Measurements from ENCODE around the gene KRIT1. TPM values are rescaled to one million over a fixed set of nuclear protein-coding genes. Genes with fewer than 3 reads are reported as not detected.
"Not testable (repeated sequence)": the region's sequence is repeated elsewhere in the genome, so short reads cannot be mapped to it uniquely, and the experiment has no call there.

KRIT1 gene
- total RNA-seq, 1 donor from 2014 or later = 94.5 TPM

DNA sequence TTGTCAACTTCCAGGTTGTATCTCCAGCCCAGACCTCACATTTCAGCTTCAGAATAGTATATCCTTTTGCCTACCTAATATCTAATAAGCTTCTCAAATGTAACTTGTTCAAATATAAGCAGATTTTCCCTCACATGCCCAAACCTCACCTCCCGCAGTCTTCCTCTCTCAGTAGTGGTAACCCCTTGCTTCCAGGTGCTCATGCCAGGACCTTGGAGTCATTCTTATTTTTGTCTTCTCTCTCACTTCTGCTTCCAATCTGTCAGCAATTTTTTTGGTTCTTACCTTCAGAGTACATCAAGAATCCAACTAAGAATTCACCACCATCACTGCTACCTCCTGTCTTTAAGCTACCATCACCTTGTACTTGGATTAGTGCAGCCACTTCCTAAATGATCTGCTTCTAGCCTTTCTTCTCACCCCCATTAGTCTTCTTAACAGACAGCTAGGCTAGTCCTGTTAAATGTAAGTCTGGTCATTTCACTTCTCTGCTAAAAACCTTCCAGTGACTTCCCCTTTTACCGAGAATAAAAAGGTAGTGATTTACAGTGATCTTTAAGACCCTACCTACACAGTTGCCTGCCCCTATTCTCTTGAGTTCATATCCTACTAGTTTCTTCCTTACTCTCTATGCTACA, 14.0 kb upstream of the KRIT1 start:
- TF ChIP-seq CTCF (IDR thresholded peaks at IDR 0.05) (no peak), POLR2AphosphoS5 (IDR thresholded peaks at IDR 0.05; ENCODE audit: insufficient read depth in 1 of 2, low read depth in 1 of 2) (no peak), POLR2A (IDR thresholded peaks at IDR 0.05) (no peak)
- intact Hi-C loops (cut with DNase I) = no loop called here
- Histone ChIP-seq H3K27me3 (no peaks in the 10 kb centered on the region), H3K4me3 (no peak overlapping the region), H3K36me3 (no peaks in the 10 kb centered on the region), H3K4me1 (no peaks in the 10 kb centered on the region), H3K9me3 (no peaks in the 10 kb centered on the region), H3K27ac (no peak overlapping the region)
- no peak for DNase-seq (ENCODE audit: extremely low spot score in 2 of 2)

DNA sequence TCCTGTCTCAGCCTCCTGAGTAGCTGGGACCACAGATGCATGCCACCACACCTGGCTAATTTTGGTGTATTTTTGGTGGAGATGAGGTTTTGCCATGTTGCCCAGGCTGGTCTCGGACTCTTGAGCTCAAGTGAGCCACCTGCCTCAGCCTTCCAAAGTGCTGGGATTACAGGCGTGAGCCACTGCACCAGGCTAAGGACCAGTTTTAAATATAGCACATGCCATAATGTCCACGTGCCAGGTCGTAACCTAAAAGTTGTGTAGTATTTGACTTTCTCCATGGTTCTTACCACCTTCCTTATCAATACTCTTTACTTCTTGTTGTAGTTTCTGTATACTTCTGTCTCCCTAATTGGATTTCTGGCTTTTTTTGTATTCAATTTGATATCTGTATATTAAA, 13.3 kb upstream of the KRIT1 start:
- H3K27ac ChIP-seq = no peak overlapping the region
- intact Hi-C loops (cut with DNase I) = no loop called here
- no peak for DNase-seq (ENCODE audit: extremely low spot score in 2 of 2)
- H3K27me3 ChIP-seq = no peaks in the 10 kb centered on the region
- no peaks in the 10 kb centered on the region for H3K4me1 ChIP-seq
- no peak for TF ChIP-seq POLR2A (IDR thresholded peaks at IDR 0.05)
- no peak for TF ChIP-seq CTCF (IDR thresholded peaks at IDR 0.05)
- no peak overlapping the region for H3K4me3 ChIP-seq
- no peaks in the 10 kb centered on the region for H3K36me3 ChIP-seq
- H3K9me3 ChIP-seq = no peaks in the 10 kb centered on the region

DNA sequence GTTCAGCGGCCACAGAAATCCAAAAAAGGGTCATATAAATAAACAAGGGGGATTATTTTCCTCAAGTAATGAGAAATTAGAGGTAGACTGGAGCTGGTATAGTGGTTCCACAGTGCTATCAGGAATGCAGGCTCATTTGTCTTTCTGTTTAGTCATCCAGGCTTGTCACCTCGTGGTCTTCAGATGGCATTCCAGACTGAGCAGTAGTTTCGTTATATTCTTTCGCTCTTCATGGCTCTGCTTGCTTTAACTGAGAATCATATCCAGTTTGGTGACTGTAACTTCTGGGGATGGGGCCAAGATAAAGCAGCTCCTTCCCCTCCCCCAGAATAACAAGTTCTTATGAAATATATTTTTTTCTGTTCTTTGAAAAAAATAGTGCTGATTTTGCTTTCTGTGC, 9.6 kb upstream of the KRIT1 start:
- Histone ChIP-seq H3K27me3 (no peaks in the 10 kb centered on the region), H3K4me1 (no peaks in the 10 kb centered on the region), H3K9me3 (no peaks in the 10 kb centered on the region), H3K36me3 (no peaks in the 10 kb centered on the region), H3K27ac (no peak overlapping the region), H3K4me3 (no peak overlapping the region)
- DNase-seq (ENCODE audit: extremely low spot score in 2 of 2) = no peak
- intact Hi-C loops (cut with DNase I) = no loop called here
- TF ChIP-seq POLR2AphosphoS5 (IDR thresholded peaks at IDR 0.05; ENCODE audit: insufficient read depth in 1 of 2, low read depth in 1 of 2) (no peak), POLR2A (IDR thresholded peaks at IDR 0.05) (no peak), CTCF (IDR thresholded peaks at IDR 0.05) (no peak)

- H3K27me3 ChIP-seq; H3K4me3 ChIP-seq; H3K4me1 ChIP-seq; DNase-seq (ENCODE audit: extremely low spot score in 2 of 2); H3K36me3 ChIP-seq; H3K27ac ChIP-seq; intact Hi-C loops (cut with DNase I); H3K9me3 ChIP-seq: not testable (repeated sequence)
Observed at GRCh38 chr7:92254800-92255199, 9.1 kb upstream of the KRIT1 start.

DNA sequence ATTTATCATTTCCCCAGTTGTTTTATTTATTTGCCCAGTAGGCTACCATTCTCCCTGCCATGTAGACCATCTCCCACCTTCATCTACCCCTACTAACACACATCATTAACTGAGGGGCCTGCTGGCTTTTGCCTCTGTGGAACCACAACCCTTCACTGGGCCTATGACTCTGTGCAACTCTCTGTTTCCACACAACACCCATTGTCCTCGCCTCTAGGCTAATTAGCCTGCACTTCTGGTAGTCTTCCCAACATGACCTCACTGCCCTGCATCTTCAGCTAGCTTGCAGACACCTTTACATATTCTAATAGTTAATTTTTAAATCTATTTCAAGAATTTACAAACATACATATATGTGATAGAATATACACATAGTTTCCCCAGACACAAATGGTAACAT, 7.5 kb upstream of the KRIT1 start:
- H3K36me3 ChIP-seq = no peaks in the 10 kb centered on the region
- intact Hi-C loops (cut with DNase I) = no loop called here
- no peak overlapping the region for H3K27ac ChIP-seq
- no peak for TF ChIP-seq POLR2A (IDR thresholded peaks at IDR 0.05)
- no peak for TF ChIP-seq CTCF (IDR thresholded peaks at IDR 0.05)
- no peak for TF ChIP-seq POLR2AphosphoS5 (IDR thresholded peaks at IDR 0.05; ENCODE audit: insufficient read depth in 1 of 2, low read depth in 1 of 2)
- H3K9me3 ChIP-seq = no peaks in the 10 kb centered on the region
- H3K4me3 ChIP-seq = no peak overlapping the region
- H3K27me3 ChIP-seq = no peaks in the 10 kb centered on the region
- DNase-seq (ENCODE audit: extremely low spot score in 2 of 2) = no peak
- peaks cover 2% of the 10 kb centered on the region for H3K4me1 ChIP-seq
